ENCODE data around the gene NRCAM. TPM values are rescaled to one million over a fixed set of nuclear protein-coding genes. Genes with fewer than 3 reads are reported as not detected.

NRCAM gene
- total and polyA plus RNA-seq, 2 of the 8 experiments (the other 6 are each of a cell fraction or from before 2014, with no cell fraction given): 2.7 to 3.8 TPM

GRCh38 chr7:108348913-108349312 is 107.3 kb downstream of the NRCAM start:
- Histone ChIP-seq H2AFZ (ENCODE audit: low read length) (no peak overlapping the region), H2BK5ac (ENCODE audit: low read depth, low read length) (no peak overlapping the region), H2BK20ac (ENCODE audit: low read length) (no peak overlapping the region), H4K8ac (ENCODE audit: extremely low read depth, insufficient read depth, low read length) (no peak overlapping the region), H3K9me3 (ENCODE audit: insufficient read depth in 2 of 2, low read depth in 1 of 2, low read length in 1 of 2) (no peaks in the 10 kb centered on the region), H3K27ac (ENCODE audit: low read depth, low read length) (no peak overlapping the region), H3K23me2 (ENCODE audit: low read depth, low read length) (no peaks in the 10 kb centered on the region; the same call in 1 of the 2 replicates), H3K4ac (replicated peaks; ENCODE audit: insufficient read length, low read depth, low read length) (no peak overlapping the region), H4K91ac (replicated peaks; ENCODE audit: insufficient read length, low read length) (no peak overlapping the region), H3K14ac (ENCODE audit: insufficient read length) (no peak overlapping the region), H3K23ac (ENCODE audit: insufficient read length) (no peak overlapping the region), H3K4me3 (ENCODE audit: extremely low read depth in 1 of 4, insufficient read depth in 2 of 4, low read depth in 3 of 4, low read length in 4 of 4) (no peak overlapping the region), H3K27me3 (replicated peaks in 1 of 4; ENCODE audit: control insufficient read depth in 3 of 4, extremely low read depth in 1 of 4, insufficient read depth in 3 of 4, low read length in 3 of 4) (no peaks in the 10 kb centered on the region), H3K79me2 (ENCODE audit: control insufficient read depth in 1 of 2, insufficient read depth in 2 of 2, low read length in 2 of 2) (no peaks in the 10 kb centered on the region), H3K56ac (replicated peaks; ENCODE audit: insufficient read length, low read depth, low read length) (no peak overlapping the region), H2BK15ac (ENCODE audit: low read length) (no peak overlapping the region), H4K20me1 (replicated peaks in 1 of 2; ENCODE audit: control insufficient read depth in 1 of 2, insufficient read depth in 2 of 2, low read length in 2 of 2) (no peaks in the 10 kb centered on the region), H3K9ac (replicated peaks in 1 of 4; ENCODE audit: extremely low read depth in 1 of 4, low read depth in 3 of 4, low read length in 3 of 4) (no peak overlapping the region), H3K4me2 (ENCODE audit: insufficient read depth in 1 of 2, low read depth in 2 of 2, low read length in 2 of 2) (no peak overlapping the region), H3K79me1 (ENCODE audit: low read depth, low read length) (no peaks in the 10 kb centered on the region), H3K18ac (ENCODE audit: extremely low read depth, low read length) (no peak overlapping the region), H3K36me3 (ENCODE audit: control insufficient read depth in 2 of 4, insufficient read depth in 4 of 4, low read length in 3 of 4) (no peaks in the 10 kb centered on the region), H2AK5ac (ENCODE audit: low read depth, low read length) (no peak overlapping the region), H2BK12ac (ENCODE audit: low read depth, low read length) (no peak overlapping the region), H4K5ac (ENCODE audit: insufficient read length, low read depth, low read length) (no peak overlapping the region), H3K4me1 (replicated peaks in 1 of 4; ENCODE audit: control insufficient read depth in 3 of 4, insufficient read depth in 4 of 4, low read length in 3 of 4) (peaks cover 0 to 6% (median 6%) of the 10 kb centered on the region in 4 experiments; a peak in 4 of 7 replicates), H2BK120ac (replicated peaks; ENCODE audit: low read depth, low read length) (no peak overlapping the region)
- DNase-seq (ENCODE audit: low read depth in 1 of 2, low spot score in 2 of 2) (no peak), FAIRE-seq (no peak)
- CTCF ChIA-PET (ENCODE audit: partially characterized antibody): interaction anchor here (0.6 to 1.1 kb wide), 3 partner anchors 12 to 976 kb away, joined by 3 to 5 read pairs (median 3); no protein-coding TSS in a partner anchor
- POLR2A ChIA-PET (ENCODE audit: partially characterized antibody): no interaction called here
- no peak for TF ChIP-seq ATF2 (IDR thresholded peaks at IDR 0.05; ENCODE audit: low read length)
- WGBS, 2 experiments (ENCODE audit: extremely low coverage in 1 of 2, insufficient coverage in 1 of 2, insufficient read length in 1 of 2, insufficient replicate concordance in 2 of 2, low coverage in 1 of 2, low lambda C conversion rate in 2 of 2, missing lambda C conversion rate in 1 of 2): 97% methylated on average over 2 of the region's 3 CpGs; no CpG with 5 or more reads in 1 of the 2 experiments

Measured in H1 (cell line).